ENCODE data around the gene TM9SF4.
A peak's percentile ranks its signal among the peaks of the same experiment; 100 is the strongest.

The TM9SF4 gene

DNA sequence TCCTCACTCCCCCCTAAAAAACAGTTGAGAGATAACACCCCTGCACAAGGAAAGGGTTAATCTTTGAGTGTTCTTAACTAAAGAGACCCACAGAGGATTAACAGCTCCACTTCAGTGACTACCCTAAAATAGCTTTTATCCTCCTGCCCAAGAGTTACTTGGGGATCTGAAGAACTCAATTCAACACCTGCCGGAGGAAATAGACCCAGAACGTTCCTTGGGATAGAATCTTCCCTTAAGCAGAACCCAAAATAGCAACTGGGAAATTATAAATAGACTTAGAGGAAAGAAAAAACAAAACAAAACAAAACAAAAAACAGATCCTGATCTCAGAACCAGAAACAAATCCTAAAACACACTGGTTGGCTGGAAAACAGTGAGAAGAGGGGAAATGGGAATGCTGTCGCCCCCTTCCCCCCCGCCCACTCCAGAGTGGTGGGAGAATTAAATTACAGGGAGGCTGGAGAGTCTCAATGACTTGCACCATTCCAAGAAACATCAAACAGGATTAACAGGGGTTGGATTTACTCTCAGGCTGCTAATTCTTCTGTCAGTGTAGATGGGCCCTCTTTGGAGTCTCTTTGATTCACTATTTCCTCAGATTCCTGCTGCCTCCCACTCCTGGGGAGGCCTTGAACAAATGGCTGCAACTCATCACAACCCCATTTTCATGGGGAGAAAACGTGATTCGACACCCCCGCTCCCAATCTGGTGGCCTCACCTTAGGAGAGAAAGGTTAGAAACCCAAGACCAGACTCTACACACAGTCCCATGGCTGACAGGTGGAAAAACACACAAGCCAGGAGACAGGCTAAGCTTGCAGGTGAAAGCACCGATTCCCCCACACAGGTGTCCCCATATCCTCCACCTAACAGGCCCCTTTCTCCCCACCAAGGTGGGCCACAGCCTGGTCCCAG is 96.6 kb downstream of the TM9SF4 start:
- DNase-seq (ENCODE audit: low read depth) = no peak
- H3K4me3 ChIP-seq (ENCODE audit: low read depth, low read length) = peak overlapping the region; percentile 70
- no peak for TF ChIP-seq CTCF (IDR thresholded peaks at IDR 0.05; ENCODE audit: low read depth, low read length, missing control alignments)

GRCh38 chr20:32206760-32207625 is 97.5 kb downstream of the TM9SF4 start:
- H3K4me3 ChIP-seq (ENCODE audit: low read depth, low read length) = peak overlapping the region; percentile 70
- DNase-seq (ENCODE audit: low read depth) = no peak
- TF ChIP-seq CTCF (IDR thresholded peaks at IDR 0.05; ENCODE audit: low read depth, low read length, missing control alignments) = no peak

DNA sequence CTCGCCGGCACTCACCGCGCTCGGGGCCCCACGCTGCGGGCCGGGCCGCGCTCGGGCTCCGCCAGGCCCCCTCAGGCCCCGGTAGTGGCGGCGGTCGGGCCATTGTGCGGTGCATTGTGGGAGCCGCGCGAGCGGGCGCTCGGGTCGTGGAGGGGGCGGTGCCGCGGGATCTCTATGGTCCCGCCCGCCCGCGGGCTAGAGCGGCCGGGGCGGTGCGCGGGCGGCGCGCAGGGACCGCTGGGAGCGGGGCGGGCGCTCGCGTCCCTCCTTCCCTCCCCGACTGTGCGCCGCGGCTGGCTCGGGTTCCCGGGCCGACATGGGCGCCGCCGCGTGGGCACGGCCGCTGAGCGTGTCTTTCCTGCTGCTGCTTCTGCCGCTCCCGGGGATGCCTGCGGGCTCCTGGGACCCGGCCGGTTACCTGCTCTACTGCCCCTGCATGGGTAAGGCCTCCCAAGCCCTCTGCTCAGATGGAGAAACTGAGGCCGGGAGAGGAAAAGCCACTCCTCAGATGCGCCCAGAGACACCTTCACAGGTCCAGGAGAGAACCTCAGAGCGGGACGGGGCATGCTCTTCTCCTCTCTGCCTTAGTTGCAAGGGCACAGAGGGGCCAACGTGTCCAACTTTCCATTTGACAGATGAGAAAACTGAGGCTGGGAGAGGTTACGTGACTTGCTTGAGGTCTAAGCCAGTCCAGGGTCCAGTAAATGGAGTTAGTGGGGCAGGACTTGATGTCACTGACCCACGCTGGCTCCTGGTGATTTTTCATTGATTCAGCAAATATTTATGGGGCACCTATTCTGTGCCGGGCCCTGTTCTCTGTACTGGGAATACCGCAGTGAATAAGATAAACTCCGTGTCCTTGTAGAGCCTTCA is 98.3 kb downstream of the TM9SF4 start, which contains the start of the genes PLAGL2 and POFUT1:
TSS of gene PLAGL2 (minus strand) at position 118 of the 873 bp plus-strand sequence. CDS start 5,565 bp downstream, outside the sequence.
TSS of gene POFUT1 (plus strand) at position 255 of the 873 bp plus-strand sequence. CDS start at position 317, 62 bp downstream.
- peak; percentile 23 for TF ChIP-seq CTCF (IDR thresholded peaks at IDR 0.05; ENCODE audit: low read depth, low read length, missing control alignments)
- peak within 1 kb of the TSS; percentile 70 for H3K4me3 ChIP-seq (ENCODE audit: low read depth, low read length)

GRCh38 chr20:32208499-32209154 is 99.1 kb downstream of the TM9SF4 start:
- TF ChIP-seq CTCF (IDR thresholded peaks at IDR 0.05; ENCODE audit: low read depth, low read length, missing control alignments) = no peak

More for the DNA sequence above, 98.3 kb downstream of the TM9SF4 start, which contains the start of the genes PLAGL2 and POFUT1:
- peak; percentile 49 for DNase-seq (ENCODE audit: low read depth)

GRCh38 chr20:32209850-32210605 is 100.5 kb downstream of the TM9SF4 start:
- H3K4me3 ChIP-seq (ENCODE audit: low read depth, low read length) = no peak overlapping the region
- TF ChIP-seq CTCF (IDR thresholded peaks at IDR 0.05; ENCODE audit: low read depth, low read length, missing control alignments) = no peak
- no peak for DNase-seq (ENCODE audit: low read depth)

More at GRCh38 chr20:32208499-32209154, 99.1 kb downstream of the TM9SF4 start:
- H3K4me3 ChIP-seq (ENCODE audit: low read depth, low read length) = peak overlapping the region; percentile 70
- DNase-seq (ENCODE audit: low read depth) = no peak

Measured in GM12864 (cell line).